Heart right ventricle (tissue), 16 donors: ENCODE results near the gene OR4A16. TPM values are rescaled to one million over a fixed set of nuclear protein-coding genes. Genes with fewer than 3 reads are reported as not detected.

Experiments
- ATAC-seq, 8 donors: fragments of 200-7000 bp; cut with Tn5 transposase; one replicate each; pipeline ENCODE4 v1.9.1; 2020; ENCODE audit warnings: mild to moderate bottlenecking in 8 of 8, moderate library complexity in 8 of 8, moderate number of reproducible peaks in 1 of 8
- DNase-seq, 2 donors: peaks; one replicate each; pipeline ENCODE4 v3.0.0-alpha.2; 2020
- H3K27ac ChIP-seq, 10 donors: fragments of 200-600 bp; sonication (generic) in 2 of 10; one replicate each; pipeline versions ENCODE4 v1.5.0 to v1.8.0; 2020 to 2022; ENCODE audit warnings: mild to moderate bottlenecking in 3 of 10
- H3K27me3 ChIP-seq, 7 donors: fragments of 200-600 bp; one replicate each; pipeline ENCODE4 v1.8.0; 2021 to 2022; ENCODE audit warnings: mild to moderate bottlenecking in 2 of 7
- H3K36me3 ChIP-seq, 9 donors: fragments of 200-600 bp; sonication (generic) in 1 of 9; one replicate each; pipeline versions ENCODE4 v1.5.0 to v1.8.0; 2020 to 2022; ENCODE audit warnings: mild to moderate bottlenecking in 2 of 9
- H3K4me1 ChIP-seq, 9 donors: fragments of 200-600 bp; sonication (generic) in 1 of 9; one replicate each; pipeline versions ENCODE4 v1.5.0 to v1.8.0; 2020 to 2022; ENCODE audit warnings: mild to moderate bottlenecking in 4 of 9
- H3K4me3 ChIP-seq, 10 donors: fragments of 200-600 bp; sonication (generic) in 2 of 10; one replicate each; pipeline versions ENCODE4 v1.5.0 to v1.8.0; 2020 to 2022; ENCODE audit warnings: mild to moderate bottlenecking in 7 of 10, moderate library complexity in 2 of 10
- H3K9me3 ChIP-seq, 11 donors: fragments of 200-600 bp in 10 of 11; sonication (generic) in 2 of 11; one replicate each; pipeline versions ENCODE4 v1.5.0 to v1.8.0; 2013 to 2022; ENCODE audit warnings: mild to moderate bottlenecking in 2 of 11, control low read depth in 1 of 11, moderate library complexity in 1 of 11
- CTCF ChIP-seq, 9 donors: fragments of 200-600 bp; sonication (generic) in 2 of 9; IDR thresholded peaks; one replicate each; pipeline versions ENCODE4 v1.5.0 to v1.8.0; 2021 to 2022; ENCODE audit warnings: antibody characterized with exemption in 9 of 9, mild to moderate bottlenecking in 5 of 9, moderate library complexity in 1 of 9
- WGBS, 2 donors: extraction: QIAGEN DNeasy Blood & Tissue Kit; methylation state at CpG; one replicate each; pipeline ENCODE4 v1.1.7; 2013; ENCODE audit warnings: inconsistent platforms in 1 of 2; 5-methylcytosine and 5-hydroxymethylcytosine counted together
- intact Hi-C, 10 donors: fragments of 100-400 bp; cut with DNase I; formaldehyde crosslinking; loops; one replicate each; pipeline versions ENCODE4 v1.11.1 to v1.14.2; 2022
- long read RNA-seq, 3 donors: library from polyadenylated mRNA; unstranded; transcript quantifications; one replicate each; pipeline ENCODE4 v2.0.0, GENCODE V29; 2020 to 2021
- polyA plus RNA-seq, 2 donors: library from polyadenylated mRNA; stranded (reverse); fragments of 200-250 nt; gene quantifications; one replicate each; pipeline ENCODE4 v1.2.3, GENCODE V29; 2013
- total RNA-seq, 10 donors: library from RNA; stranded (reverse); fragmentation: NEBNext Ultra II Directional in 3 of 10; extraction: Animal tissue kit (Norgen Biotek cat#: 25700) in 3 of 10; gene quantifications; one replicate each; pipeline versions ENCODE4 v1.2.1 to v1.2.4, GENCODE V29; 2021 to 2023
- donor health status: Arrhythmogenic right ventricular cardiomyopathy.
- donor health status: ischemic (EF 13 %, LVEDD 7.1; RV severe dilation, severe dysfunction).
- donor health status: healthy with polysubstance abuse.
- donor health status: DM: no; HTN: yes; CAD: no.
- donor health status: DM: no; HTN: no; CAD: no.
- donor health status: ischemic (EF 25% LVEDD 6.9; RV normal size, moderate dysfunction).
- donor health status: ischemic (EF 25% LVEDD 5.7; RV mildly dilated, moderate dysfunction).
- donor health status: healthy.
- donor health status: DM: yes; HTN: yes; CAD: no.
- donor health status: Ischemic cardiomyopathy.
- donor health status: ischemic (EF 35%, LVEDD 5.7; RV mildly dilated, moderate dysfunction).
- donor health status: nonischemic (EF 11% LVEDD 7.7; RV severe dilation, severe dysfunction).
- donor health status: DM: yes; HTN: yes; CAD: no.
- donor health status: PGD.
- donor health status: ischemic (EF 29% LVEDD 5.4; RV normal size, mild dysfunction).
- donor health status: nonischemic (EF 23%, LVEDD 6.1; RV moderate dilation, normal function).

OR4A16 gene
- total RNA-seq (not detected), polyA plus RNA-seq (not detected)
- long read RNA-seq, donor 1: 0 reads
- long read RNA-seq, donor 2: 0 reads
- long read RNA-seq, donor 3: 0 reads

GRCh38 chr11:55342901-55343300, at the start of gene OR4A16:
OR4A16 (plus strand) TSS chr11:55343201; CDS start chr11:55343201, 0 bp downstream.
- TF ChIP-seq CTCF (IDR thresholded peaks at IDR 0.05): no peak
- Histone ChIP-seq H3K36me3 (no peaks in the 10 kb centered on the region), H3K27ac (no peak within 1 kb of the TSS), H3K4me1 (no peaks in the 10 kb centered on the region), H3K27me3 (no peaks in the 10 kb centered on the region), H3K9me3 (peaks cover 0 to 34% (median 0%) of the 10 kb centered on the region in 11 donors), H3K4me3 (no peak within 1 kb of the TSS)
- intact Hi-C loops: no loop called here
- ATAC-seq (no peak), DNase-seq (no peak)
- WGBS, 2 donors: 70 to 87% methylated on average over 3 of the region's 3 CpGs

- Histone ChIP-seq H3K36me3 (no peaks in the 10 kb centered on the region), H3K27me3 (no peaks in the 10 kb centered on the region), H3K27ac (no peak overlapping the region), H3K9me3 (peaks cover 0 to 19% (median 0%) of the 10 kb centered on the region in 11 donors), H3K4me3 (no peak overlapping the region), H3K4me1 (no peaks in the 10 kb centered on the region)
- ATAC-seq (no peak), DNase-seq (no peak)
- TF ChIP-seq CTCF (IDR thresholded peaks at IDR 0.05): no peak
- intact Hi-C loops: no loop called here
- 76 to 81% methylated on average over 1 of the region's 1 CpG for WGBS, 2 donors
Measured at GRCh38 chr11:55324500-55324899, 18.5 kb upstream of the OR4A16 start.

- no peaks in the 10 kb centered on the region for H3K27me3 ChIP-seq
- ATAC-seq: no peak
- 80 to 93% methylated on average over 1 of the region's 1 CpG for WGBS, 2 donors
- H3K4me1 ChIP-seq: no peaks in the 10 kb centered on the region
- no peaks in the 10 kb centered on the region for H3K36me3 ChIP-seq
- peaks cover 0 to 27% (median 0%) of the 10 kb centered on the region in 11 donors for H3K9me3 ChIP-seq
- no peak overlapping the region for H3K27ac ChIP-seq
- TF ChIP-seq CTCF (IDR thresholded peaks at IDR 0.05): no peak
- no peak for DNase-seq
- intact Hi-C loops: no loop called here
- H3K4me3 ChIP-seq: no peak overlapping the region
Measured at GRCh38 chr11:55345306-55345705, 2.3 kb downstream of the OR4A16 start.

- DNase-seq (no peak), ATAC-seq (no peak)
- Histone ChIP-seq H3K27me3 (no peaks in the 10 kb centered on the region), H3K4me1 (no peaks in the 10 kb centered on the region), H3K27ac (no peak overlapping the region), H3K9me3 (peaks cover 0 to 25% (median 0%) of the 10 kb centered on the region in 11 donors), H3K36me3 (no peaks in the 10 kb centered on the region), H3K4me3 (no peak overlapping the region)
- WGBS, 2 donors: 4 to 8% methylated on average over 1 of the region's 1 CpG
- intact Hi-C loops: no loop called here
- TF ChIP-seq CTCF (IDR thresholded peaks at IDR 0.05): no peak
Measured at GRCh38 chr11:55349032-55349431, 6.0 kb downstream of the OR4A16 start.
